WTC11 (cell line): ENCODE results near the gene UBAP1L. TPM values are rescaled to one million over a fixed set of nuclear protein-coding genes. Genes with fewer than 3 reads are reported as not detected.
A peak's percentile ranks its signal among the peaks of the same experiment; 100 is the strongest.

ENCODE experiments used
- ATAC-seq: fragments of 200-7000 bp; cut with Tn5 transposase; 2 replicates; pipeline ENCODE4 v1.10.0; 2021; ENCODE audit warnings: mild to moderate bottlenecking, moderate library complexity
- CTCF ChIA-PET: fragments of 300-600 bp; sonication (Branson Sonifier 250); formaldehyde crosslinking; loops from one replicate; lab custom pipeline; 2021; ENCODE audit warnings: antibody characterized with exemption; lab: Charles Lee
- POLR2A ChIA-PET: fragments of 350-600 bp; sonication (Branson Sonifier 250); formaldehyde crosslinking; loops from one replicate; lab custom pipeline; 2021; ENCODE audit warnings: antibody characterized with exemption; lab: Charles Lee
- DNase-seq: peaks from one replicate; pipeline ENCODE4 v3.0.0; 2021; ENCODE audit warnings: low spot score
- H3K27ac Mint-ChIP-seq: 2 replicates; pipeline ENCODE4 v1.8.0; 2021; ENCODE audit warnings: mixed read lengths
- H3K27me3 Mint-ChIP-seq: 2 replicates; pipeline ENCODE4 v1.8.0; 2021; ENCODE audit warnings: low read depth, mild to moderate bottlenecking, moderate library complexity, mixed read lengths
- H3K36me3 Mint-ChIP-seq: 2 replicates; pipeline ENCODE4 v1.8.0; 2021; ENCODE audit warnings: mixed read lengths
- H3K4me1 Mint-ChIP-seq: 2 replicates; pipeline ENCODE4 v1.8.0; 2022; ENCODE audit warnings: mixed read lengths
- H3K4me3 Mint-ChIP-seq: 2 replicates; pipeline ENCODE4 v1.8.0; 2021; ENCODE audit warnings: mild to moderate bottlenecking, moderate library complexity, mixed read lengths
- H3K9me3 Mint-ChIP-seq: 2 replicates; pipeline ENCODE4 v1.8.0; 2021; ENCODE audit warnings: mixed read lengths
- AFF4 ChIP-seq: sonication (generic); formaldehyde crosslinking; IDR thresholded peaks from 2 replicates; pipeline ENCODE4 v1.8.1; 2023; ENCODE audit warnings: mild to moderate bottlenecking, missing genetic modification reagents, borderline replicate concordance
- ETV6 ChIP-seq: sonication (generic); formaldehyde crosslinking; IDR thresholded peaks from 2 replicates; pipeline ENCODE4 v1.8.1; 2022; ENCODE audit warnings: mild to moderate bottlenecking, missing genetic modification reagents
- GRHL2 ChIP-seq: fragments of 250-450 bp; sonication (Bioruptor Pico); IDR thresholded peaks from 2 replicates; pipeline ENCODE4 v1.8.0; 2022; ENCODE audit warnings: mild to moderate bottlenecking, moderate library complexity; ENCODE audit not compliant: insufficient replicate concordance, severe bottlenecking
- HMGA2 ChIP-seq: fragments of 250-450 bp; sonication (Bioruptor Pico); IDR thresholded peaks from 2 replicates; pipeline ENCODE4 v1.4.0; 2021; ENCODE audit warnings: mild to moderate bottlenecking, moderate library complexity
- IRF1 ChIP-seq: sonication (generic); formaldehyde crosslinking; IDR thresholded peaks from 2 replicates; pipeline ENCODE4 v1.8.0; 2023; ENCODE audit warnings: missing genetic modification reagents
- KAT7 ChIP-seq: sonication (generic); formaldehyde crosslinking; IDR thresholded peaks from 2 replicates; pipeline ENCODE4 v1.8.1; 2023; ENCODE audit warnings: missing genetic modification reagents, mild to moderate bottlenecking, borderline replicate concordance
- NFATC4 ChIP-seq: fragments of 250-450 bp; sonication (Bioruptor Pico); IDR thresholded peaks from 2 replicates; pipeline ENCODE4 v1.9.0; 2021; ENCODE audit warnings: mild to moderate bottlenecking
- NFYB ChIP-seq: sonication (generic); formaldehyde crosslinking; conservative IDR thresholded peaks from 2 replicates; pipeline ENCODE4 v1.8.0; 2022; ENCODE audit warnings: low read depth, missing genetic modification reagents
- PREB ChIP-seq: sonication (generic); formaldehyde crosslinking; IDR thresholded peaks from 2 replicates; pipeline ENCODE4 v1.8.1; 2022; ENCODE audit warnings: mild to moderate bottlenecking, missing genetic modification reagents, moderate library complexity, borderline replicate concordance
- RELA ChIP-seq: sonication (generic); formaldehyde crosslinking; IDR thresholded peaks from 2 replicates; pipeline ENCODE4 v1.8.1; 2022; ENCODE audit warnings: missing genetic modification reagents, mild to moderate bottlenecking, borderline replicate concordance
- TEAD1 ChIP-seq: sonication (generic); formaldehyde crosslinking; IDR thresholded peaks from 2 replicates; pipeline ENCODE4 v1.8.0; 2022; ENCODE audit warnings: mild to moderate bottlenecking, missing genetic modification reagents
- TEAD4 ChIP-seq: sonication (generic); formaldehyde crosslinking; IDR thresholded peaks from 2 replicates; pipeline ENCODE4 v1.8.0; 2022; ENCODE audit warnings: mild to moderate bottlenecking, missing genetic modification reagents
- ZNF317 ChIP-seq: sonication (generic); formaldehyde crosslinking; IDR thresholded peaks from 2 replicates; pipeline ENCODE4 v1.8.1; 2023; ENCODE audit warnings: low read depth, mild to moderate bottlenecking, moderate library complexity, missing genetic modification reagents, borderline replicate concordance
- ZNF423 ChIP-seq: fragments of 250-450 bp; sonication (Bioruptor Pico); IDR thresholded peaks from 2 replicates; pipeline ENCODE4 v2.1.2; 2022; ENCODE audit warnings: mild to moderate bottlenecking, moderate library complexity
- total RNA-seq: library from RNA; stranded (reverse); gene quantifications from 3 replicates; pipeline ENCODE4 v1.2.3, GENCODE V29; 2021
- TF ChIP-seq, protein P1 (sequence below): fragments of 250-450 bp; sonication (Bioruptor Pico); IDR thresholded peaks from 2 replicates; pipeline ENCODE4 v1.8.0; 2021; ENCODE audit warnings: mild to moderate bottlenecking
- TF ChIP-seq, protein P2 (sequence below): sonication (generic); formaldehyde crosslinking; conservative IDR thresholded peaks from 2 replicates; pipeline ENCODE4 v1.8.1; 2022; ENCODE audit warnings: mild to moderate bottlenecking, missing genetic modification reagents
- TF ChIP-seq, protein P3 (sequence below): fragments of 250-450 bp; sonication (Bioruptor Pico); IDR thresholded peaks from 2 replicates; pipeline ENCODE4 v1.9.0; 2021; ENCODE audit warnings: mild to moderate bottlenecking

UBAP1L gene
- total RNA-seq, 1 experiment from 2014 or later, result 2.0 TPM

- H3K36me3 Mint-ChIP-seq, result no peaks in the 10 kb centered on the region
- H3K27ac Mint-ChIP-seq, result 0 out of 2 replicates have a peak overlapping the region, but pooled peaks have one; percentile 23
- no peak for ATAC-seq
- TF ChIP-seq RELA (CRISPR knock-in tag) (no peak), HMGA2 (CRISPR knock-in tag) (no peak), TEAD1 (no peak), ZNF423 (no peak), NFYB (CRISPR knock-in tag) (no peak), KAT7 (no peak), TEAD4 (CRISPR knock-in tag) (no peak), IRF1 (CRISPR knock-in tag) (no peak), PREB (CRISPR knock-in tag) (no peak), NFATC4 (CRISPR knock-in tag) (no peak)
- TF ChIP-seq, protein P1, sequence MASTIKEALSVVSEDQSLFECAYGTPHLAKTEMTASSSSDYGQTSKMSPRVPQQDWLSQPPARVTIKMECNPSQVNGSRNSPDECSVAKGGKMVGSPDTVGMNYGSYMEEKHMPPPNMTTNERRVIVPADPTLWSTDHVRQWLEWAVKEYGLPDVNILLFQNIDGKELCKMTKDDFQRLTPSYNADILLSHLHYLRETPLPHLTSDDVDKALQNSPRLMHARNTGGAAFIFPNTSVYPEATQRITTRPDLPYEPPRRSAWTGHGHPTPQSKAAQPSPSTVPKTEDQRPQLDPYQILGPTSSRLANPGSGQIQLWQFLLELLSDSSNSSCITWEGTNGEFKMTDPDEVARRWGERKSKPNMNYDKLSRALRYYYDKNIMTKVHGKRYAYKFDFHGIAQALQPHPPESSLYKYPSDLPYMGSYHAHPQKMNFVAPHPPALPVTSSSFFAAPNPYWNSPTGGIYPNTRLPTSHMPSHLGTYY (CRISPR knock-in tag), result no peak
- TF ChIP-seq, protein P2, sequence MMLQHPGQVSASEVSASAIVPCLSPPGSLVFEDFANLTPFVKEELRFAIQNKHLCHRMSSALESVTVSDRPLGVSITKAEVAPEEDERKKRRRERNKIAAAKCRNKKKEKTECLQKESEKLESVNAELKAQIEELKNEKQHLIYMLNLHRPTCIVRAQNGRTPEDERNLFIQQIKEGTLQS (CRISPR knock-in tag), result no peak
- TF ChIP-seq, protein P3, sequence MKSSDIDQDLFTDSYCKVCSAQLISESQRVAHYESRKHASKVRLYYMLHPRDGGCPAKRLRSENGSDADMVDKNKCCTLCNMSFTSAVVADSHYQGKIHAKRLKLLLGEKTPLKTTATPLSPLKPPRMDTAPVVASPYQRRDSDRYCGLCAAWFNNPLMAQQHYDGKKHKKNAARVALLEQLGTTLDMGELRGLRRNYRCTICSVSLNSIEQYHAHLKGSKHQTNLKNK (CRISPR knock-in tag), result no peak
- no peak overlapping the region for H3K4me3 Mint-ChIP-seq
- no peak for DNase-seq
- peaks cover 9% of the 10 kb centered on the region for H3K4me1 Mint-ChIP-seq
- no peaks in the 10 kb centered on the region for H3K9me3 Mint-ChIP-seq
- no peaks in the 10 kb centered on the region for H3K27me3 Mint-ChIP-seq
- CTCF ChIA-PET, result interaction anchor here (0.6 to 1.6 kb wide), 4 partner anchors 8 to 115 kb away, joined by 3 to 10 read pairs (median 4); no protein-coding TSS in a partner anchor
- POLR2A ChIA-PET, result interaction anchor here (0.9 kb wide), 1 partner anchor 9 kb away, joined by 3 read pairs; no protein-coding TSS in a partner anchor
Observed at GRCh38 chr15:65092911-65093792, 21.8 kb downstream of the UBAP1L start.

- ChIA-PET POLR2A (interaction anchor here (0.9 kb wide), 1 partner anchor 10 kb away, joined by 3 read pairs; no protein-coding TSS in a partner anchor), CTCF (interaction anchor here (0.6 to 1.6 kb wide), 4 partner anchors 9 to 12 kb away, joined by 4 to 10 read pairs (median 5); no protein-coding TSS in a partner anchor)
- Mint-ChIP-seq H3K4me1 (peaks cover 17% of the 10 kb centered on the region), H3K27ac (no peak overlapping the region), H3K9me3 (no peaks in the 10 kb centered on the region), H3K27me3 (no peaks in the 10 kb centered on the region), H3K4me3 (no peak overlapping the region), H3K36me3 (no peaks in the 10 kb centered on the region)
- no peak for DNase-seq
- no peak for ATAC-seq
- TF ChIP-seq ZNF317 (no peak), IRF1 (CRISPR knock-in tag) (no peak), GRHL2 (CRISPR knock-in tag) (no peak), TEAD1 (no peak), ETV6 (CRISPR knock-in tag) (no peak), AFF4 (CRISPR knock-in tag) (no peak), RELA (CRISPR knock-in tag) (no peak)
- TF ChIP-seq, protein P1 (CRISPR knock-in tag), result no peak
- TF ChIP-seq, protein P2 (CRISPR knock-in tag), result no peak
Observed at GRCh38 chr15:65091946-65092770, 22.8 kb downstream of the UBAP1L start.
